ENCODE results near the gene RPUSD2.

GRCh38 chr15:40598672-40599071 lies 29.6 kb downstream of the RPUSD2 start:
- TF ChIP-seq CTCF (IDR thresholded peaks at IDR 0.05) (no peak), ZFX (IDR thresholded peaks at IDR 0.05; ENCODE audit: borderline replicate concordance) (no peak)
